GOT3 (cell line): ENCODE measurements around the gene TTC31.

Source experiments
- DNase-seq: peaks from one replicate; lab custom pipeline; 2025; ENCODE audit warnings: mixed read lengths; lab: John Stamatoyannopoulos, UW

Gene TTC31

GRCh38 chr2:74505448-74506246 is 22.8 kb downstream of the TTC31 start:
- no peak for DNase-seq

DNA sequence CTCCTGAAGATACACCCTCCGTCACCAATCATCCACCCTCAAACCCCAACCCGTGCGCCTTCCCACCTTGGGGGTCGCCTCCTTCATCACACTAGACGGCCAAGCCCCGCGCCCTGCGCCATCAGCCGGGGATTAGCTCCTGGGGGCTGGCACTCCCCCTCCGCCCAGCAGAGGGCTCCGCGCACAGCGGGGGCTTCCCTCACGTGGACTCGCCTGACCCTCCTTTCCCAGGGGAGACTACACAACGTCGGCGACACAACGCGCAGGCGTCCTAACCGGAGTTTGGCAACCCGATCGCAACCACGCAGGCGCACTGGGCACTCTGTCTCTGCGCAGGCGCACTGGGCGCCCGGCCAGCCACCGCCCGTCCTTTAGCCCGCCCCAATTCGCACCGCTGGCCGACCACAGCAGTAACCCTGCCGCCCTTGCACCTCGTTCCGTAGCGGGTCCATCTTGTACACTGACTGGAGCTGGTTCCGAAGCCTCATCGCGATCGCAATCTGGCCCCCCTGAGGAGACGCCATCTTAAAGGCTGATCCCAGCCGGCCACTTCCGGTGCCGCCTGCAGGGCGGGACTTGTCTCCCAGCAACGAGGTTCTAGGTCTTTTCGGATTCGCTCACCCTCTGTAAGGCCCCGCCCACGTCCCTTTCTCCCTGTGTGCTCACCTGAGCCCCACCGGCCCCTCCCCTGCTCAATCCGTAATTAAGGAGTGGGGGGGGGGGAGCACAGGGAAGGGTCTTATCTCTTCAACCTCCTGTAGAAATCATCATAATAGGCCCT is 24.5 kb downstream of the TTC31 start, which contains the start of gene PCGF1:
TSS of gene PCGF1 (minus strand) at position 551 of the 781 bp plus-strand sequence. CDS start at position 524, 27 bp downstream.
- peak; percentile 96 for DNase-seq

DNA sequence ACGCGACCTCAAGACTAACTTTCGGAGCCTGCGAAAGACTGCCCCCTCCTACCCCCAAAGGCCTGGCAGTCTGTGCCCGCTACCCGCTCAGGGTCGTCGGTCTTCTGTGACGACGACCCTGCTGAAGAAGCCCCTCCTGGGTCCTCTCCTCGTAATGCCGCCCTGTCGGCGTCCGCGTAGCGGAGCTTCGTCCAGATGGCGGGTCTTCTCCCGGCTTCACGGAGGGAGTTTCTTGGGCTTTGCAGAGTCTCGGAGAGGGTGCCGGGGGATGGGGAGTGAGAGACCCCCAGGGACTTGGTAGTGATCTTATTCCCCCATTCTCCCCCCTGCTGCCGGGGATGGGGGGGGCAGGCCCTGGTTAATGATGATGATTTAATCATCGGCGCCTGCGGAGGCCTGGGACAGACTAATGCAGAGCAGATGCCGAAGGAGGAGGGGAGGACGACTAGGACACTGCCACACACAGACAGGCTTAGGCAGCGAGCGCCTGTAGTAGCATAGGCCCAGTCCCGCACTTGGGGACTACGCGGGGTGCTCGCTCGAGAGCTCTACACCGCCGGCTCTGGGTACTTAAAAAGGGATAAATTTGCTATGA is 25.1 kb downstream of the TTC31 start:
- peak; percentile 34 for DNase-seq

- DNase-seq: no peak
These were observed 27.4 kb downstream of the TTC31 start for GRCh38 chr2:74510272-74510671.

- DNase-seq: no peak
These were observed 28.5 kb downstream of the TTC31 start for GRCh38 chr2:74511104-74511989.

DNA sequence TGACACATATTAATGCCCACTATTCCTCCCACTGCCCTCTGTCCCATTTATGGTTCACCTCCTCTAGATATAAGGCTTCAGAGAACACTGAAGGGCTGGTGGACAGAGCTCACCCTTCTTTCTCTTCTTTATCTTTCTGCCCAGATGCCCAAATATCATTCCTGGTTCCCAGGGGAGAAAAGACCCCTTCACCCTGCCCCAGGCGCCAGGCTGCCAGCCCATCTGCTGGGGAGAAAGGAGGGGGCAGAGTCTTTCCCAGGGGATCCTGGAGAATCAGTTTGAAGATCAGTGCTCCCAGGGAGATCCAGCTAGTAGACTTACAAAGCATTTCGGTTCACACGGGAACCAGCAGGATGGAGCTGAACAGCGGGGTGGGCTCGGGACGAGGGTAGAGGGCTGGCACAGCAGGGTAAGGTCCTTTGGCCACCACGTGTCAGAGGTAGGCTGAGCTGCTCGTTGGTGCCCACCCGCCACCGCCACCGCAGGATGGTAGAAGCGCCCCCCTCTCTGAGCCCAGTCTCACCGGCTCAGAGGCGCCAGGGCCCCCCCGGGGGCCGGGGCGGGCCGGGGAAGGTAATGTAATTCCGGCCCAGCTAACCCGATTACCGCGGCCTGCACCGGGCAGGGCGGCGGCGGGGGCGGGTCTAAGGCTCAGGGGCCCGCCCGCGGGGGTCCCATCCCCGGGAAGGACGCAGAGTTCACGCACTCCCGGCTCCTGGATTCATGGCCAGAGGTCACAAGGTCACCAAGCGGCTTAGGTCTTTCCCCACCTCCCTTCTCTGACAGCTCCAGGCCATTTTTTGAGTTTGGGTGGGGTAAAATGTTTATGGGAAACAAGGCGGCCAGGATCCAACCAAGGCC is 30.1 kb downstream of the TTC31 start:
- DNase-seq: no peak

GRCh38 chr2:74513605-74514367 is 30.9 kb downstream of the TTC31 start:
- DNase-seq: no peak

DNA sequence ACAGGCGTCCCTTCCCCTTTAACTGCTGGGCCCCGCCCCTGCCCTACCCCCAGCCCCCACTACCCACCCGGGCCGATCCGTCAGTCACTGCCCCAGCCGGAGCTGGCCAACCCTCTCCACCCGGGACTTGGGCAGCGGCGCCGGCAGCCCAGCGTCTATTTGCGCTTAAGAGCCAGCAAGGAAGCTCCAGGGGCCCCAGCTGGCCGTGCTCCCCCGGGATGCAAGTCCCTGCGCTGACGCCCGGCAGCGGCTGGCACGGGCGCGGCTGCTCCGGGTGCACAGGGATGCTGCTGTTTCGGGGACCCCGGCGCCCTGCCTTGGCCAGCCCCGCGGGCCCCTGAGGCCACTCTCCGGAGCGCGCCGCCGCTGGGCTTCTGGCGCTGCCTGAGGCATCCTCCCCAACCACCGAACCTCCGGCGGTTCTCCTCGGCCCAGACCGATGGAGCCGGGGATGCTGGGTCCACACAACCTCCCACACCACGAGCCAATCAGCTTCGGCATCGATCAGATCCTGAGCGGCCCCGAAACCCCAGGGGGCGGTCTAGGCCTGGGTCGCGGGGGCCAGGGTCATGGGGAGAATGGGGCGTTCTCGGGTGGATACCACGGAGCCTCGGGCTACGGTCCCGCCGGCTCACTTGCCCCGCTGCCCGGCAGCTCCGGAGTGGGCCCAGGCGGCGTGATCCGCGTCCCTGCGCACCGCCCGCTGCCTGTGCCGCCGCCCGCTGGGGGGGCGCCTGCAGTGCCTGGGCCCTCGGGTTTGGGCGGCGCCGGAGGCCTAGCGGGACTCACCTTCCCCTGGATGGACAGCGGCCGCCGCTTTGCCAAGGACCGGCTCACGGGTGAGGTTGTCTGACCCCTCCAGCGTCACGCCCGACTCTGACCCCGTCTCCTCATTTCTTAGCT is 31.7 kb downstream of the TTC31 start, which contains the start of gene TLX2:
TSS of gene TLX2 (plus strand) at position 83 of the 903 bp plus-strand sequence. CDS start at position 440, 357 bp downstream.
- DNase-seq: no peak

GRCh38 chr2:74515271-74515980 is 32.5 kb downstream of the TTC31 start:
- DNase-seq: no peak

DNA sequence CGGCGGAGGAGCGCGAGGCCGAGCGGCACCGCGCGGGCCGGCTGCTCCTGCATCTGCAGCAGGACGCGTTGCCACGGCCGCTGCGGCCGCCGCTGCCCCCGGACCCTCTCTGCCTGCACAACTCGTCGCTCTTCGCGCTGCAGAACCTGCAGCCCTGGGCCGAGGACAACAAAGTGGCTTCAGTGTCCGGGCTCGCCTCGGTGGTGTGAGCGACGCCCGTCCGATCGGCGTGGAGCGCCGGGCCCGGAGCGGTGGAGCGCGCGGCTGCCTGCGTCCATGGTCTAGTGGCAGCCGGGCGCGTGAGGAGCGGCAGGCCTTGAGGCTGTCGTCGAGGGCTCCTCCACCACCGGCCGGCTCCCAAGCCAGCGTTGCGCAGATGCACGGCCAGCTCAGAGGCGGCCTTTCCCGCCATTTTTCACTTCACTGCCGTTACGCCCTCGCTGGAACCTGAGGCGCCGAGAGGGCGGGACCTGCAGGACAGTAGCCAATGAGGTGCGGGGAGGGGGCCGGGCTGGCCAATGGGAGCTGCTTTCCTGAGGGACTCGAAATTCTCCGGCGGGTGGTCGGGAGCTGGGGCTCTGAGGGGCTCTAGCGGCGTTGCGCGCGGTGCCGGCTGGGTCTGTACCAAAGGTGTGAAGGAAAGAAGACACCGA is 33.2 kb downstream of the TTC31 start:
- peak; percentile 24 for DNase-seq

- DNase-seq: no peak
These were observed 33.8 kb downstream of the TTC31 start for GRCh38 chr2:74516650-74517049.

GRCh38 chr2:74522516-74522915 is 39.6 kb downstream of the TTC31 start:
- DNase-seq: no peak

- DNase-seq: no peak
These were observed 41.1 kb downstream of the TTC31 start for GRCh38 chr2:74524005-74524404.

DNA sequence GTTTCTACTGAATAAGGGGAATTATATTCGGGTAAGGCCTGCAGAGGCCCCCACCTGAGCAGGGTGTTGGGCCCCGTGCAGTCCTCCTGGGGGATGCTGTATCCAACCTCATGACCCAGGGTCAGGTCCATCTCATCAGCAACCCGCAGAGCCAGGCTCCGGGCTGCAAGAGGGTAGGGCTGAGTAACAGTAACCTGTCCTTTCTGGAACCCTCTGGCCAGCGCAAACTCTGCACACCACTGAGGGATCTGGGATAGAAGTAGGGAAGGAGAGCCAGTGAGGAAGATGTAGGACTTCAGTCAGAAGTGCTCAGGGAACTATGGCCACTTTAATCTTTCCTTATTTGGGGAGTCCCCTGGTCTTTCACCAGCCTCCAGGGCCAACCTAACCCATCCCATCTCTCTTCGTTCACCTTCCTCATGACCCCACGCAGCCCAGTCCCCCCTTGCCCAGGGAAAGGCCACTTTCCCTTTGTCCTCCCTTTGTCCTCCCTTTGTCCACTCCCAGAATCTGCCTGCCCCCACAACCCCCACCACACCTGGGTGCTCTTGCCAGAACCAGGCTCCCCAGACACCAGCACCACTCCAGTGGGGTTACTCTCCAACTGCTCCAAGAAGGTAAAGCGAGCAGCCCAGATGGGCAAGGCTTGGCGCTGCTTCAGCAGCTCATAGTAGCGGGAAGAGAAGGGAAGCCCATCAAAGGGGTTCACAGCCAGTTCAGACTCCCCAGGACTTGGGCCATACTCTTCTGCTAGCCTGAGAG is 42.3 kb downstream of the TTC31 start:
- DNase-seq: no peak

- DNase-seq: no peak
These were observed 43.1 kb downstream of the TTC31 start, which contains the start of gene DQX1 for GRCh38 chr2:74525717-74526648. Gene DQX1, minus strand, starts transcription at chr2:74526231. Its CDS starts 502 bp downstream, at chr2:74525729.
